GM18909 (cell line): Measurements from ENCODE around the gene TTN.
"Not testable (repeated sequence)": the region's sequence is repeated elsewhere in the genome, so short reads cannot be mapped to it uniquely, and the experiment has no call there.

Experiments used
- ATAC-seq: cut with Tn5 transposase; IDR thresholded peaks from one replicate; pipeline ENCODE4 v1.9.1; 2021; ENCODE audit warnings: mild to moderate bottlenecking; ENCODE audit not compliant: unreplicated experiment, poor library complexity

TTN gene

GRCh38 chr2:178679891-178680290 is 127.3 kb downstream of the TTN start:
- no peak for ATAC-seq

- ATAC-seq: no peak
Measured at GRCh38 chr2:178677599-178677998, 129.6 kb downstream of the TTN start.

GRCh38 chr2:178676046-178676445 is 131.2 kb downstream of the TTN start:
- ATAC-seq: no peak

GRCh38 chr2:178674122-178674521 is 133.1 kb downstream of the TTN start:
- ATAC-seq: no peak

- no peak for ATAC-seq
Measured at GRCh38 chr2:178666458-178666857, 140.8 kb downstream of the TTN start.

- ATAC-seq: not testable (repeated sequence)
Measured at GRCh38 chr2:178658480-178658879, 148.7 kb downstream of the TTN start.

- ATAC-seq: no peak
Measured at GRCh38 chr2:178650554-178650953, 156.7 kb downstream of the TTN start.

GRCh38 chr2:178644919-178645318 is 162.3 kb downstream of the TTN start:
- ATAC-seq: no peak

GRCh38 chr2:178641498-178641897 is 165.7 kb downstream of the TTN start:
- no peak for ATAC-seq

GRCh38 chr2:178635897-178636296 is 171.3 kb downstream of the TTN start:
- ATAC-seq: no peak

- no peak for ATAC-seq
Measured at GRCh38 chr2:178632729-178633128, 174.5 kb downstream of the TTN start.

GRCh38 chr2:178630581-178630980 is 176.6 kb downstream of the TTN start:
- no peak for ATAC-seq

- no peak for ATAC-seq
Measured at GRCh38 chr2:178629463-178629862, 177.8 kb downstream of the TTN start.

GRCh38 chr2:178628605-178629004 is 178.6 kb downstream of the TTN start:
- ATAC-seq: no peak

- ATAC-seq: no peak
Measured at GRCh38 chr2:178627401-178627800, 179.8 kb downstream of the TTN start.

- ATAC-seq: no peak
Measured at GRCh38 chr2:178615969-178616368, 191.3 kb downstream of the TTN start.

GRCh38 chr2:178602901-178603300 is 204.3 kb downstream of the TTN start:
- no peak for ATAC-seq

- ATAC-seq: no peak
Measured at GRCh38 chr2:178592655-178593054, 214.6 kb downstream of the TTN start.

GRCh38 chr2:178589335-178589734 is 217.9 kb downstream of the TTN start:
- no peak for ATAC-seq

GRCh38 chr2:178584666-178585065 is 222.6 kb downstream of the TTN start:
- no peak for ATAC-seq

GRCh38 chr2:178579006-178579405 is 228.2 kb downstream of the TTN start:
- ATAC-seq: no peak

- ATAC-seq: no peak
Measured at GRCh38 chr2:178574789-178575188, 232.4 kb downstream of the TTN start.

- ATAC-seq: no peak
Measured at GRCh38 chr2:178568227-178568626, 239.0 kb downstream of the TTN start.
